Measurements from ENCODE around the gene C1QTNF6.

Gene C1QTNF6

GRCh38 chr22:37223965-37224551 is 36.0 kb upstream of the C1QTNF6 start:
- no peak for DNase-seq

- no peak for DNase-seq
Observed at GRCh38 chr22:37222440-37222971, 34.5 kb upstream of the C1QTNF6 start.

DNA sequence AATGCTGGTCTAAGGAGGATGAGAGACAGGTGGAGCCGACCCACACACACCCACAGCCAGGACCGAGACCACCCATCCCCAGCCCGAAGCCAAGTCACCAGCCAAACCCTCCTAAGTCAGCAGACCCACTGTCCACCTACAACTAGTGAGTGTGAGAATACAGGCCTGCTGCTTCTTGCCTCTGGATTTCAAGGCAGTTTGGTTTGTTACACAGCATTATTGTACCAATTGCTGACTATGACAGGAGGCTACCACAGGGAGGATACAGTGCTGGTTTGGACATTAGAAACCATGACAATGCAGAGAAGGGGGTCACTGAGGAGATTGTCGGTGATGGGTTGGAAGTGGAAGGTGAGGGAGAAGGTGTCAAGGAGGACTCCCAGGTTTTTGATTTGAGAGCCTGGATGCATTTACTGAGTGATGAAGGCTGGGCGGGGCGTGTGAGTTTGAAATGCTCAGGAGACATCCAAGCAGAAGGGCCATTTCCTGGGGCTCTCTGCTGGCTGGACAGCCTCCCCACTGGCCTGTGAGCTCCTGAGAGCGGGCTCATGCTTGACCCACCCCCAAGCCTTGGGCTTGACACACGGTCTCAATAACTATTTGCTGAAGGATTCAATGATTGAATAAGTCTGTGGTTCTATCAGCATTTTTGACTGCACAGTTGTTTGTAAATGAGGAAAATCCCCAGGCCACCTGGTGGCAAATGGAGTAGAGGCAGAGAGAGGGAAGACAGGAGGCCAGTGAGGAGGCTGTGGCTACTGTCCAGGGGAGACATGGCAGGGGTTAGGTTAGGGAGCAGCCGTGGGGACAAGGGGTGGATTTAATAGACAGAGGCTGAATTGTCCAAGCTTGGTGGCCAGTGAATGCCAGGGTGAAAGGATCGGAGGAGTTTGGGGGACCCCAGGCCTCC is 33.6 kb upstream of the C1QTNF6 start:
- DNase-seq, result no peak

- DNase-seq, result peak; percentile 51
Observed at GRCh38 chr22:37220543-37220981, 32.5 kb upstream of the C1QTNF6 start.

GRCh38 chr22:37219533-37219932 is 31.5 kb upstream of the C1QTNF6 start:
- DNase-seq, result no peak

GRCh38 chr22:37218771-37219411 is 30.8 kb upstream of the C1QTNF6 start:
- DNase-seq, result no peak

- DNase-seq, result no peak
Observed at GRCh38 chr22:37218399-37218770, 30.3 kb upstream of the C1QTNF6 start.

DNA sequence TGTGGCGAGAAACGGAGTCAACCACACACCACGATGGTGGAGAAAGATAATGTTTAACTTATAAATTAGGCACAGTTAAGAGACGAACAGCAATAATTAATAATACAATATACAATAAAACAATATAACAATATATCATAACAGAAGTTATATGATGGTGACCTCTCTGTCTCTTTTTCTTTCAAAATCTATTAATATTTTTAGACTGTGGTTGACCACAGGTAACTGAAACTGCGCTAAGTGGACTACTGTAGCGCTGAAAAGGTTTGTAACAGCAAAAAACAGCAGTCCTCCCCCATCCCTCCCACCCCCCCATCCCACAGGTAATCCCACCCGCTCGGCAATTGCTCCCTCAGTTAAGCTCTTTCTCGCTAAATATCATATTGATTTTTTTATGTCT is 27.8 kb upstream of the C1QTNF6 start:
- DNase-seq, result no peak

- DNase-seq, result no peak
Observed at GRCh38 chr22:37214731-37215030, 26.6 kb upstream of the C1QTNF6 start.

- DNase-seq, result no peak
Observed at GRCh38 chr22:37213941-37214730, 26.1 kb upstream of the C1QTNF6 start.

DNA sequence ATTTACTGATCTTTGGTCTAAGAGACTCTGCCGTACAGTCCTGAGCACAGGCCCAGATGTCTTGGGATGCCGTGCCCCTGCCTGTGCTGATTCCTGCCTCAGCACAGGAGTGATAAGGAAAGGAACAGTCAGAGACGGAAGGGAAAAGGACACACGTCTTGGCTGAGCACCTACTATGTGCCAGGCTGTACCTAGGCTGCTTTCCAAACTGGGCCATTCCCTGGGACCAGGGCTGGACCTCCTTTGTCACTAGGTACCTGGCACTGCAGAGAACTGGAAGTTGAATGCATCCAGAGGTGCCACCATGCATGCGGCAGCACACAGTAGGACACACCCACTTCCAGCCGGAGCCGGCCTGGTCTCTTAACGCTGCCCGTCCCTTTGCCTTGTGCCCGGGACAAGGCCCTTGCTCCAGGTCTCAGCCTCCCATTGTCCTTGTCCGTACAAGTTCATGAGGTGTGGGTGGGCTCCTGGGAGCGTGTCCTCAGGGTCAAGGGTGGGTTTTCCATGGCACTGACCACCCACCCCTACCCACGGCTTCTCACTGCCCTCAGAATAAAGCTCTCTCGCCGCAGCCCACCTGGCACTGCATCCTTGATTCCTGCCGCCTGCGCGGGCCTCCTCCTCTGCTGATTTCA is 25.3 kb upstream of the C1QTNF6 start:
- no peak for DNase-seq

DNA sequence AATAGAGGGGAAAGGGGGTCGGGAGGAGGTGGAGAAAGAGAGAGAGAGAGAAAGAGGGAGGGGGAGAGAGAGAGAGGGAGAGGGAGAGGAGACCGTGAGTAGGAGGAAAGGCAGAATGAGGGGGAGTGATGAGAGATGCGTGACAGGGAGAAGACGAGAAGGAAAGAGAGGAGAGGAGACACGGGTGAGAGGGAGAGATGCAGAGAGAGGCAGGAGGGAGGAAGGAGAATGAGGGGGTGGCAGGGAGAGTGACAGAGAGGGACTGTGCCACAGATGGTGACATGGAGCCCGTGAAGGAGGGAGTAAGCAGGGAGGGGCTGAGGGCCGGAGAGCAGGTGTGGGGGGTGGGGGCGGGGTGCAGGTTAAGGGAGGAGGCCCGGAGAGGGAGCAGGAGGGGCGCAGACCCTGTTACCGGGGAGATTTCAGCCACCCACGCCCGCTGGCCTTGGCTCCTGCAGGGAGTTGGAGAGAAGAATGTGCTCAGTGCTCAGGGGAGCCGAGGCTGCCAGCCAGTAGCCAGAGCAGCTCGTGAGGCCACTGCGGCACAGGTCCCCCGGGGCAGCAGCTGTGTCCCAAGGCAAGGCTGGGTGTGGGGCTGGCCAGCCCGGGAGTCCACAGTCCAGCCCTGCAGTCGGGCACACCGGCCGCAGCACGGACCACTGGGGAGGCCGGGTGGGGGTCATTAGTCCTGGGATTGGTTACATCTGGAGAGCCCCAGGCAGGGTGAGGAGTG is 24.3 kb upstream of the C1QTNF6 start, which contains the start of gene SSTR3:
Gene SSTR3 (minus strand): TSS at position 304 of the 733 bp plus-strand sequence. CDS start 4,674 bp downstream, outside the sequence.
- no peak for DNase-seq

- no peak for DNase-seq
Observed at GRCh38 chr22:37211866-37212173, 23.8 kb upstream of the C1QTNF6 start.

GRCh38 chr22:37211075-37211865 is 23.2 kb upstream of the C1QTNF6 start:
- DNase-seq, result no peak

- DNase-seq, result no peak
Observed at GRCh38 chr22:37210041-37210803, 22.2 kb upstream of the C1QTNF6 start.

- no peak for DNase-seq
Observed at GRCh38 chr22:37209140-37209845, 21.2 kb upstream of the C1QTNF6 start.

GRCh38 chr22:37208401-37209139 is 20.5 kb upstream of the C1QTNF6 start:
- DNase-seq, result no peak

GRCh38 chr22:37207981-37208380 is 19.9 kb upstream of the C1QTNF6 start:
- no peak for DNase-seq
